GM18951 (cell line): ENCODE results near the gene YPEL2.
"Not testable (repeated sequence)": the region's sequence is repeated elsewhere in the genome, so short reads cannot be mapped to it uniquely, and the experiment has no call there.

ENCODE experiments used
- POLR2A ChIP-seq: IDR thresholded peaks from 4 replicates; pipeline ENCODE4 v1.6.1; 2011; ENCODE audit warnings: mild to moderate bottlenecking; ENCODE audit not compliant: insufficient read length, insufficient read depth; ENCODE audit errors: extremely low read depth
- in situ Hi-C: fragments of 300-500 bp; cut with MboI; formaldehyde crosslinking; loops from one replicate; pipeline ENCODE4 v1.12.0; 2022; ENCODE audit warnings: low sequenced_read_pairs, mixed read lengths, inconsistent platforms; ENCODE audit not compliant: unreplicated experiment

The YPEL2 gene

GRCh38 chr17:59402760-59403159 is 71.3 kb downstream of the YPEL2 start:
- in situ Hi-C loops: no loop called here
- no peak for TF ChIP-seq POLR2A

GRCh38 chr17:59404471-59404870 is 73.0 kb downstream of the YPEL2 start:
- in situ Hi-C loops: no loop called here
- no peak for TF ChIP-seq POLR2A

- in situ Hi-C loops: no loop called here
- no peak for TF ChIP-seq POLR2A
Measured at GRCh38 chr17:59405944-59406705, 74.7 kb downstream of the YPEL2 start.

GRCh38 chr17:59406808-59407381 is 75.4 kb downstream of the YPEL2 start:
- in situ Hi-C loops: no loop called here
- TF ChIP-seq POLR2A: no peak

GRCh38 chr17:59409336-59410048 is 78.0 kb downstream of the YPEL2 start:
- TF ChIP-seq POLR2A: no peak

GRCh38 chr17:59410049-59410437 is 78.6 kb downstream of the YPEL2 start:
- in situ Hi-C loops: no loop called here
- TF ChIP-seq POLR2A: no peak

More at GRCh38 chr17:59409336-59410048, 78.0 kb downstream of the YPEL2 start:
- in situ Hi-C loops: no loop called here

- in situ Hi-C loops: not testable (repeated sequence)
Measured at GRCh38 chr17:59412431-59412830, 81.0 kb downstream of the YPEL2 start.

- in situ Hi-C loops: no loop called here
- no peak for TF ChIP-seq POLR2A
Measured at GRCh38 chr17:59413014-59413766, 81.7 kb downstream of the YPEL2 start.

GRCh38 chr17:59415397-59415796 is 83.9 kb downstream of the YPEL2 start:
- TF ChIP-seq POLR2A: no peak
- in situ Hi-C loops: no loop called here

- no peak for TF ChIP-seq POLR2A
- in situ Hi-C loops: no loop called here
Measured at GRCh38 chr17:59416184-59416583, 84.7 kb downstream of the YPEL2 start.

GRCh38 chr17:59417452-59417851 is 86.0 kb downstream of the YPEL2 start:
- in situ Hi-C loops: no loop called here
- no peak for TF ChIP-seq POLR2A

- in situ Hi-C loops: no loop called here
- no peak for TF ChIP-seq POLR2A
Measured at GRCh38 chr17:59418732-59419166, 87.3 kb downstream of the YPEL2 start.

- TF ChIP-seq POLR2A: no peak
- in situ Hi-C loops: no loop called here
Measured at GRCh38 chr17:59420901-59421300, 89.4 kb downstream of the YPEL2 start.
